Measurements from ENCODE around the gene IQCC.

GRCh38 chr1:32257227-32257508 is 51.7 kb downstream of the IQCC start:
- TF ChIP-seq CTCF (IDR thresholded peaks at IDR 0.05) (no peak), POLR2A (IDR thresholded peaks at IDR 0.05) (no peak)

Data from Peyer's patch (tissue), 4 donors.